Activated naive CD8-positive, alpha-beta T cell treated with anti-CD3 and anti-CD28 coated beads, Interleukin-2, amount 50 U/mL, for 24 hours (primary cell): ENCODE measurements around the gene ADAMTSL3.
"Not testable (repeated sequence)": the region's sequence is repeated elsewhere in the genome, so short reads cannot be mapped to it uniquely, and the experiment has no call there.

ENCODE experiments used
- ATAC-seq: fragments of 150-1000 bp; cut with Tn5 transposase; one replicate; pipeline ENCODE4 v1.10.0; 2021
- DNase-seq: peaks from one replicate; pipeline ENCODE4 v3.0.0; 2021
- H3K27ac Mint-ChIP-seq: one replicate; pipeline ENCODE4 v1.8.0; 2021; ENCODE audit warnings: mild to moderate bottlenecking, mixed read lengths
- H3K27me3 Mint-ChIP-seq: one replicate; pipeline ENCODE4 v1.8.0; 2021; ENCODE audit warnings: mixed read lengths
- H3K36me3 Mint-ChIP-seq: one replicate; pipeline ENCODE4 v1.8.0; 2021; ENCODE audit warnings: low read depth, mixed read lengths
- H3K4me1 Mint-ChIP-seq: one replicate; pipeline ENCODE4 v1.8.0; 2021; ENCODE audit warnings: mixed read lengths
- H3K4me3 Mint-ChIP-seq: one replicate; pipeline ENCODE4 v1.8.0; 2021; ENCODE audit warnings: mild to moderate bottlenecking, moderate library complexity, mixed read lengths
- H3K9me3 Mint-ChIP-seq: one replicate; pipeline ENCODE4 v1.8.0; 2021; ENCODE audit warnings: mixed read lengths

The ADAMTSL3 gene

GRCh38 chr15:83964967-83965366, 311.0 kb downstream of the ADAMTSL3 start:
- peaks cover 17% of the 10 kb centered on the region for H3K9me3 Mint-ChIP-seq
- not testable (repeated sequence) for H3K4me1 Mint-ChIP-seq, H3K27me3 Mint-ChIP-seq, H3K4me3 Mint-ChIP-seq, DNase-seq, ATAC-seq, H3K27ac Mint-ChIP-seq, H3K36me3 Mint-ChIP-seq

GRCh38 chr15:83970295-83970890, 316.5 kb downstream of the ADAMTSL3 start:
- H3K27me3 Mint-ChIP-seq: no peaks in the 10 kb centered on the region
- no peaks in the 10 kb centered on the region for H3K36me3 Mint-ChIP-seq
- ATAC-seq (no peak), DNase-seq (no peak)
- no peak overlapping the region for H3K4me3 Mint-ChIP-seq
- no peak overlapping the region for H3K27ac Mint-ChIP-seq
- no peaks in the 10 kb centered on the region for H3K4me1 Mint-ChIP-seq
- H3K9me3 Mint-ChIP-seq: peaks cover 22% of the 10 kb centered on the region

GRCh38 chr15:83971992-83972391, 318.1 kb downstream of the ADAMTSL3 start:
- Mint-ChIP-seq H3K4me1 (no peaks in the 10 kb centered on the region), H3K36me3 (no peaks in the 10 kb centered on the region), H3K4me3 (no peak overlapping the region), H3K27ac (no peak overlapping the region), H3K27me3 (peaks cover 5% of the 10 kb centered on the region), H3K9me3 (peaks cover 17% of the 10 kb centered on the region)
- ATAC-seq (no peak), DNase-seq (no peak)

- Mint-ChIP-seq H3K9me3 (peaks cover 13% of the 10 kb centered on the region), H3K36me3 (no peaks in the 10 kb centered on the region)
- DNase-seq: no peak
Observed at GRCh38 chr15:83973816-83974215, 319.9 kb downstream of the ADAMTSL3 start.

GRCh38 chr15:83977992-83978391, 324.1 kb downstream of the ADAMTSL3 start:
- no peak for ATAC-seq
- Mint-ChIP-seq H3K27ac (no peak overlapping the region), H3K4me3 (no peak overlapping the region), H3K27me3 (peaks cover 7% of the 10 kb centered on the region), H3K9me3 (peaks cover 6% of the 10 kb centered on the region), H3K36me3 (no peaks in the 10 kb centered on the region), H3K4me1 (no peaks in the 10 kb centered on the region)
- DNase-seq: no peak

More at GRCh38 chr15:83973816-83974215, 319.9 kb downstream of the ADAMTSL3 start:
- ATAC-seq: no peak
- no peak overlapping the region for H3K27ac Mint-ChIP-seq
- H3K4me3 Mint-ChIP-seq: no peak overlapping the region
- H3K4me1 Mint-ChIP-seq: no peaks in the 10 kb centered on the region
- H3K27me3 Mint-ChIP-seq: peaks cover 7% of the 10 kb centered on the region

GRCh38 chr15:83978588-83978987, 324.7 kb downstream of the ADAMTSL3 start:
- no peak overlapping the region for H3K4me3 Mint-ChIP-seq
- DNase-seq (no peak), ATAC-seq (no peak)
- H3K4me1 Mint-ChIP-seq: no peaks in the 10 kb centered on the region
- peaks cover 4% of the 10 kb centered on the region for H3K9me3 Mint-ChIP-seq
- H3K27me3 Mint-ChIP-seq: peaks cover 7% of the 10 kb centered on the region
- H3K36me3 Mint-ChIP-seq: no peaks in the 10 kb centered on the region
- no peak overlapping the region for H3K27ac Mint-ChIP-seq

GRCh38 chr15:83980637-83981036, 326.7 kb downstream of the ADAMTSL3 start:
- peaks cover 7% of the 10 kb centered on the region for H3K27me3 Mint-ChIP-seq
- no peak for ATAC-seq
- no peak overlapping the region for H3K27ac Mint-ChIP-seq
- no peaks in the 10 kb centered on the region for H3K9me3 Mint-ChIP-seq
- H3K4me1 Mint-ChIP-seq: no peaks in the 10 kb centered on the region
- H3K36me3 Mint-ChIP-seq: no peaks in the 10 kb centered on the region
- DNase-seq: no peak
- H3K4me3 Mint-ChIP-seq: no peak overlapping the region

- Mint-ChIP-seq H3K27ac (no peak overlapping the region), H3K4me3 (no peak overlapping the region), H3K27me3 (no peaks in the 10 kb centered on the region), H3K36me3 (no peaks in the 10 kb centered on the region), H3K4me1 (no peaks in the 10 kb centered on the region), H3K9me3 (no peaks in the 10 kb centered on the region)
- DNase-seq (no peak), ATAC-seq (no peak)
Observed at GRCh38 chr15:83982748-83983147, 328.8 kb downstream of the ADAMTSL3 start.

- no peak for DNase-seq
- ATAC-seq: no peak
- Mint-ChIP-seq H3K4me3 (no peak overlapping the region), H3K27me3 (no peaks in the 10 kb centered on the region), H3K9me3 (no peaks in the 10 kb centered on the region), H3K4me1 (no peaks in the 10 kb centered on the region), H3K27ac (no peak overlapping the region), H3K36me3 (no peaks in the 10 kb centered on the region)
Observed at GRCh38 chr15:83983634-83984458, 329.9 kb downstream of the ADAMTSL3 start.

GRCh38 chr15:83984601-83985000, 330.7 kb downstream of the ADAMTSL3 start:
- ATAC-seq: no peak
- Mint-ChIP-seq H3K4me3 (no peak overlapping the region), H3K27me3 (no peaks in the 10 kb centered on the region), H3K27ac (no peak overlapping the region), H3K4me1 (no peaks in the 10 kb centered on the region), H3K9me3 (no peaks in the 10 kb centered on the region), H3K36me3 (no peaks in the 10 kb centered on the region)
- no peak for DNase-seq

- H3K36me3 Mint-ChIP-seq: no peaks in the 10 kb centered on the region
Observed at GRCh38 chr15:83991163-83991562, 337.2 kb downstream of the ADAMTSL3 start.

GRCh38 chr15:83992324-83993031, 338.6 kb downstream of the ADAMTSL3 start:
- DNase-seq: no peak
- Mint-ChIP-seq H3K9me3 (no peaks in the 10 kb centered on the region), H3K36me3 (no peaks in the 10 kb centered on the region), H3K4me1 (no peaks in the 10 kb centered on the region), H3K4me3 (no peak overlapping the region), H3K27me3 (peaks cover 6% of the 10 kb centered on the region), H3K27ac (no peak overlapping the region)
- no peak for ATAC-seq

More at GRCh38 chr15:83991163-83991562, 337.2 kb downstream of the ADAMTSL3 start:
- no peak overlapping the region for H3K27ac Mint-ChIP-seq
- peaks cover 4% of the 10 kb centered on the region for H3K27me3 Mint-ChIP-seq
- ATAC-seq: no peak
- H3K4me3 Mint-ChIP-seq: no peak overlapping the region
- H3K4me1 Mint-ChIP-seq: no peaks in the 10 kb centered on the region
- DNase-seq: no peak
- no peaks in the 10 kb centered on the region for H3K9me3 Mint-ChIP-seq

- H3K36me3 Mint-ChIP-seq: no peaks in the 10 kb centered on the region
- DNase-seq (no peak), ATAC-seq (no peak)
- no peak overlapping the region for H3K27ac Mint-ChIP-seq
- H3K9me3 Mint-ChIP-seq: no peaks in the 10 kb centered on the region
- H3K4me1 Mint-ChIP-seq: no peaks in the 10 kb centered on the region
- no peak overlapping the region for H3K4me3 Mint-ChIP-seq
- peaks cover 6% of the 10 kb centered on the region for H3K27me3 Mint-ChIP-seq
Observed at GRCh38 chr15:83993591-83993990, 339.7 kb downstream of the ADAMTSL3 start.

- DNase-seq (no peak), ATAC-seq (no peak)
- Mint-ChIP-seq H3K27ac (no peak overlapping the region), H3K36me3 (no peaks in the 10 kb centered on the region), H3K27me3 (peaks cover 2% of the 10 kb centered on the region), H3K4me3 (no peak overlapping the region), H3K9me3 (no peaks in the 10 kb centered on the region), H3K4me1 (no peaks in the 10 kb centered on the region)
Observed at GRCh38 chr15:83998486-83998885, 344.6 kb downstream of the ADAMTSL3 start.
